SK-N-SH (cell line): ENCODE results near the gene ZNF662. TPM values are rescaled to one million over a fixed set of nuclear protein-coding genes. Genes with fewer than 3 reads are reported as not detected.
A peak's percentile ranks its signal among the peaks of the same experiment; 100 is the strongest.

Experiments used
- CTCF ChIA-PET: fragments of 300-600, 350-600 bp; formaldehyde crosslinking; extraction: SDS; loops from one replicate; lab custom pipeline; 2021; lab: Yijun Ruan, JAX
- POLR2A ChIA-PET: fragments of 350-600 bp; sonication (Branson Sonifier 250); formaldehyde crosslinking; extraction: SDS; loops from one replicate; lab custom pipeline; 2020; ENCODE audit warnings: antibody characterized with exemption, inconsistent platforms; lab: Yijun Ruan, JAX
- DNase-seq: peaks from one replicate; pipeline ENCODE4 v3.0.0; 2012
- H2AFZ ChIP-seq: fragments of 200-600 bp; sonication (generic); 2 replicates; pipeline ENCODE4 v1.8.1; 2016; ENCODE audit warnings: antibody characterized with exemption, mild to moderate bottlenecking, low read depth
- H3F3A ChIP-seq: fragments of 200-600 bp; sonication (generic); replicated peaks from 2 replicates; pipeline ENCODE3; 2016; ENCODE audit warnings: antibody characterized with exemption, mild to moderate bottlenecking; ENCODE audit not compliant: insufficient read depth
- H3K27ac ChIP-seq, 2 experiments: fragments of 200-500 bp in 1 of 2; fragments of 200-600 bp in 1 of 2; sonication (Bioruptor generic) in 1 of 2; sonication (generic), shearing (Covaris generic) in 1 of 2; 2 replicates each; pipeline versions ENCODE4 v1.5.1 to v1.6.1; 2014 to 2016; ENCODE audit warnings: low read depth in 2 of 2, inconsistent platforms in 1 of 2, low read length in 1 of 2, mild to moderate bottlenecking in 1 of 2, mixed read lengths in 1 of 2
- H3K27me3 ChIP-seq: fragments of 200-600 bp; sonication (generic), shearing (Covaris generic); 2 replicates; pipeline ENCODE4 v1.6.1; 2016; ENCODE audit warnings: mixed run types; ENCODE audit not compliant: insufficient read depth
- H3K36me3 ChIP-seq, 2 experiments: fragments of 200-500 bp in 1 of 2; fragments of 200-600 bp in 1 of 2; sonication (Bioruptor generic) in 1 of 2; sonication (generic) in 1 of 2; replicated peaks in 1 of 2; 2 replicates each; pipeline versions ENCODE3 to v1.5.1; 2014 to 2016; ENCODE audit warnings: low read length in 1 of 2, mild to moderate bottlenecking in 1 of 2; ENCODE audit not compliant: insufficient read depth in 2 of 2, control insufficient read depth in 1 of 2
- H3K4me1 ChIP-seq, 2 experiments: fragments of 200-500 bp in 1 of 2; fragments of 200-600 bp in 1 of 2; sonication (Bioruptor generic) in 1 of 2; sonication (generic), shearing (Covaris generic) in 1 of 2; 2 replicates each; pipeline versions ENCODE4 v1.5.1 to v1.6.1; 2014 to 2016; ENCODE audit warnings: low read depth in 1 of 2, low read length in 1 of 2, mixed run types in 1 of 2; ENCODE audit not compliant: insufficient read depth in 2 of 2, control insufficient read depth in 1 of 2
- H3K4me2 ChIP-seq: fragments of 200-600 bp; sonication (generic), shearing (Covaris generic); 2 replicates; pipeline ENCODE4 v1.6.1; 2017; ENCODE audit warnings: mixed run types
- H3K4me3 ChIP-seq, 2 experiments: fragments of 200-500 bp in 1 of 2; fragments of 200-600 bp in 1 of 2; sonication (Bioruptor generic) in 1 of 2; sonication (generic), shearing (Covaris generic) in 1 of 2; 2 replicates each; pipeline versions ENCODE4 v1.5.1 to v1.8.1; 2014 to 2016; ENCODE audit warnings: low read depth in 2 of 2, inconsistent platforms in 1 of 2, low read length in 1 of 2, mild to moderate bottlenecking in 1 of 2, mixed read lengths in 1 of 2, moderate library complexity in 1 of 2
- H3K79me2 ChIP-seq: fragments of 200-600 bp; sonication (generic); 2 replicates; pipeline ENCODE4 v1.8.1; 2017; ENCODE audit warnings: mild to moderate bottlenecking; ENCODE audit not compliant: insufficient read depth
- H3K9ac ChIP-seq: fragments of 200-600 bp; sonication (generic); 2 replicates; pipeline ENCODE4 v1.6.1; 2017; ENCODE audit warnings: mixed run types
- H3K9me2 ChIP-seq: fragments of 200-600 bp; sonication (generic); 2 replicates; pipeline ENCODE4 v1.6.1; 2017; ENCODE audit warnings: mixed run types
- H3K9me3 ChIP-seq: fragments of 200-600 bp; sonication (generic); 2 replicates; pipeline ENCODE4 v1.6.1; 2017; ENCODE audit warnings: mixed run types, mild to moderate bottlenecking, moderate library complexity
- H4K20me1 ChIP-seq: fragments of 200-600 bp; sonication (generic); 2 replicates; pipeline ENCODE4 v1.6.1; 2017; ENCODE audit warnings: mild to moderate bottlenecking, mixed run types; ENCODE audit not compliant: insufficient read depth
- ELF1 ChIP-seq: IDR thresholded peaks from 2 replicates; pipeline ENCODE4 v1.4.0; 2012
- EZH2phosphoT487 ChIP-seq: fragments of 200-600 bp; sonication (generic); IDR thresholded peaks from 2 replicates; pipeline ENCODE4 v1.6.1; 2017; ENCODE audit warnings: low read depth, mixed run types, mild to moderate bottlenecking, antibody characterized with exemption, moderate library complexity, borderline replicate concordance
- FOSL2 ChIP-seq: IDR thresholded peaks from 2 replicates; pipeline ENCODE4 v1.4.0; 2012; ENCODE audit warnings: low read depth, mild to moderate bottlenecking, moderate library complexity, borderline replicate concordance
- FOXJ3 ChIP-seq: sonication (generic); formaldehyde crosslinking; IDR thresholded peaks from 2 replicates; pipeline ENCODE4 v1.5.1; 2020; ENCODE audit warnings: mild to moderate bottlenecking, missing genetic modification reagents
- FOXM1 ChIP-seq: IDR thresholded peaks from 2 replicates; pipeline ENCODE4 v1.4.0; 2012; ENCODE audit warnings: low read depth, mild to moderate bottlenecking
- GABPA ChIP-seq: IDR thresholded peaks from 2 replicates; pipeline ENCODE4 v1.4.0; 2012; ENCODE audit warnings: low read depth, mild to moderate bottlenecking
- GATA2 ChIP-seq: sonication (generic); formaldehyde crosslinking; IDR thresholded peaks from 2 replicates; pipeline ENCODE4 v1.5.0; 2020; ENCODE audit warnings: mild to moderate bottlenecking, missing genetic modification reagents
- JUND ChIP-seq: IDR thresholded peaks from 2 replicates; pipeline ENCODE4 v1.4.0; 2012
- MEF2A ChIP-seq: IDR thresholded peaks from 2 replicates; pipeline ENCODE4 v1.4.0; 2012; ENCODE audit warnings: low read depth, borderline replicate concordance
- MXI1 ChIP-seq: IDR thresholded peaks from 2 replicates; pipeline ENCODE4 v1.6.1; 2012; ENCODE audit warnings: mild to moderate bottlenecking, low read depth, low read length, improper control_type of control experiment
- NRF1 ChIP-seq: IDR thresholded peaks from 2 replicates; pipeline ENCODE4 v1.6.1; 2012; ENCODE audit warnings: low read depth, mild to moderate bottlenecking, low read length
- POLR2AphosphoS5 ChIP-seq: IDR thresholded peaks from 2 replicates; pipeline ENCODE4 v1.6.1; 2012; ENCODE audit warnings: low read depth, low read length
- RAD21 ChIP-seq: IDR thresholded peaks from 2 replicates; pipeline ENCODE4 v1.6.1; 2012; ENCODE audit warnings: mild to moderate bottlenecking, low read length
- RCOR1 ChIP-seq: fragments of 150-350 bp; IDR thresholded peaks from 2 replicates; pipeline ENCODE4 v1.6.1; 2017; ENCODE audit warnings: antibody characterized with exemption, low read length
- RFX5 ChIP-seq: IDR thresholded peaks from 2 replicates; pipeline ENCODE4 v1.6.1; 2012; ENCODE audit warnings: mild to moderate bottlenecking, improper control_type of control experiment, low read length
- RXRA ChIP-seq: IDR thresholded peaks from 2 replicates; pipeline ENCODE4 v1.4.0; 2012; ENCODE audit warnings: low read depth, mild to moderate bottlenecking, borderline replicate concordance
- SMC3 ChIP-seq: IDR thresholded peaks from 2 replicates; pipeline ENCODE4 v1.6.1; 2012; ENCODE audit warnings: low read depth, low read length, improper control_type of control experiment
- TAF1 ChIP-seq: IDR thresholded peaks from 2 replicates; pipeline ENCODE4 v1.6.1; 2012; ENCODE audit warnings: low read depth, mild to moderate bottlenecking, low read length, moderate library complexity, borderline replicate concordance
- TCF12 ChIP-seq: IDR thresholded peaks from 2 replicates; pipeline ENCODE4 v1.4.0; 2012
- WGBS: methylation state at CpG from one replicate; pipeline ENCODE4 v1.1.6; 2017; ENCODE audit warnings: low lambda C conversion rate; 5-methylcytosine and 5-hydroxymethylcytosine counted together
- polyA plus RNA-seq, 3 experiments: library from polyadenylated mRNA; depleted of rRNA; stranded (reverse); fragments of >200 nt; gene quantifications; 2 replicates each; pipeline ENCODE4 v1.2.3, GENCODE V29; 2012
- TF ChIP-seq, protein P1 (sequence below): IDR thresholded peaks from 2 replicates; pipeline ENCODE4; 2012
- TF ChIP-seq, protein P2 (sequence below): IDR thresholded peaks from 2 replicates; pipeline ENCODE4 v1.4.0; 2012; ENCODE audit warnings: low read depth, borderline replicate concordance
- TF ChIP-seq, protein P3 (sequence below): IDR thresholded peaks from 2 replicates; pipeline ENCODE4 v1.6.1; 2012; ENCODE audit warnings: mild to moderate bottlenecking, low read depth, low read length, moderate library complexity
- TF ChIP-seq, protein P4 (sequence below): fragments of 150-350 bp; IDR thresholded peaks from 2 replicates; pipeline ENCODE4 v1.6.1; 2017; ENCODE audit warnings: antibody characterized with exemption, low read length, low read depth, borderline replicate concordance
- TF ChIP-seq, protein P5 (sequence below): fragments of 150-350 bp; IDR thresholded peaks from 2 replicates; pipeline ENCODE4 v1.6.1; 2016; ENCODE audit warnings: mild to moderate bottlenecking, low read depth, low read length

The ZNF662 gene
- polyA plus RNA-seq, 1 of the 3 experiments (the other 2 are of a cell fraction) = 0.30 TPM

DNA sequence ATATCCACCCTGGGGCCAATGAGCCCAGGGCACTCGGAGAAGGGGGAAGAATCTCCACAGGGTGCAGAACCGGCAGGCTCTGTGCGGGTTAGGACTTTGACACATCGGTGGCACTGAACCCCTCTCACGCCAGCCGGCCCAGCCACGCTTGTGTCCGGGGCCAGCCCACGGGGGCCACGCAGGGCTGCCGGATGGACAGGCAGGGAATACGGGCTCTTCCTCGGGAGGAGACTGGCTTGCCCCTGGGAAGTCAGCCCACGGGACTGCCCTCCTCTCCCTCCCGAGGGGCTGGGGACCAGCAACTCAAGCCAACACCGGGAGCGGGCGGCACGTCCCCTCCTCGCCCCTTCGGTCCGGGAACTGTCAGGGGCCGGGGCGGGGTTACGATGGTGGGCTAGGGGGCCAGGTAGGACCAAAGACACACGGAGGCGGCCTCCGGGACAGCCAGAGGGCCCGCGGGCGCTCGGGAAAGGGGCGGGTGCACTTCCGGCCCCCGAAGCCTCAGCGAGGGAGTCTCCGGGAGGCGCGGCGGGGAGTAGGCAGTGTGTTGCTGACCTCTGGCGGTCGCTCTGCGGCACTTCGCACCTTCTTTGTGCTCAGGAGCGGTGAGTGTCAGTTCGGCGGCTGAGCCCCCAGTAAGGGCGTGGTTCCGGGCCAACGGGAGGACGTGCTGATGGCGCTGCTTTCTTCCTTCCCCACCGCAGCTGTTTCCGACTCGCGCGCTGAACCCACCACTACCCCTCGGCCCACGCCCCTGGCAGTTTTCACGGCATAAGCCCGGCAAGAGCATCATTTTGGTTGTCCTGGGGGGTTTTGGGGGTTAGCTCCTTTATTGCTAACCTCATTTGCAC lies 25.1 kb upstream of the ZNF662 start:
- Histone ChIP-seq H3K36me3 (no peaks in the 10 kb centered on the region), H2AFZ (peak overlapping the region; percentile 90), H3F3A (peaks cover 5% of the 10 kb centered on the region), H3K4me2 (peak overlapping the region; percentile 76), H3K4me1 (peaks cover 0 to 10% of the 10 kb centered on the region in 2 experiments; a peak in 1 of 4 replicates), H3K9me2 (no peaks in the 10 kb centered on the region), H3K27me3 (no peaks in the 10 kb centered on the region), H3K9ac (peak overlapping the region; percentile 42; the same call in 1 of the 2 replicates), H3K79me2 (no peaks in the 10 kb centered on the region), H4K20me1 (no peaks in the 10 kb centered on the region), H3K9me3 (no peaks in the 10 kb centered on the region), H3K27ac (no peak overlapping the region), H3K4me3 (peak overlapping the region; percentile 55 to 57)
- WGBS = 3% methylated on average over 25 of the region's 61 CpGs
- ChIA-PET POLR2A (interaction anchor here (0.7 kb wide), 1 partner anchor 34 kb away, joined by 3 read pairs; no protein-coding TSS in a partner anchor), CTCF (interaction anchor here (0.6 to 2.9 kb wide), 23 partner anchors 8 to 378 kb away, joined by 3 to 38 read pairs (median 4); partner anchors contain the start of gene VIPR1)
- peak; percentile 93 for DNase-seq
- TF ChIP-seq JUND = no peak
- TF ChIP-seq SMC3 = peak; percentile 88
- TF ChIP-seq FOXJ3 (CRISPR knock-in tag) = no peak
- no peak for TF ChIP-seq NRF1
- TF ChIP-seq RFX5 = no peak
- TF ChIP-seq MEF2A = no peak
- peak; percentile 16; the same call in 1 of the 2 replicates for TF ChIP-seq MXI1
- TF ChIP-seq RXRA = no peak
- no peak for TF ChIP-seq GATA2 (CRISPR knock-in tag)
- TF ChIP-seq TAF1 = no peak
- TF ChIP-seq, protein P1, sequence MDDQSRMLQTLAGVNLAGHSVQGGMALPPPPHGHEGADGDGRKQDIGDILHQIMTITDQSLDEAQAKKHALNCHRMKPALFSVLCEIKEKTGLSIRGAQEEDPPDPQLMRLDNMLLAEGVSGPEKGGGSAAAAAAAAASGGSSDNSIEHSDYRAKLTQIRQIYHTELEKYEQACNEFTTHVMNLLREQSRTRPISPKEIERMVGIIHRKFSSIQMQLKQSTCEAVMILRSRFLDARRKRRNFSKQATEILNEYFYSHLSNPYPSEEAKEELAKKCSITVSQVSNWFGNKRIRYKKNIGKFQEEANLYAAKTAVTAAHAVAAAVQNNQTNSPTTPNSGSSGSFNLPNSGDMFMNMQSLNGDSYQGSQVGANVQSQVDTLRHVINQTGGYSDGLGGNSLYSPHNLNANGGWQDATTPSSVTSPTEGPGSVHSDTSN = no peak
- no peak for TF ChIP-seq RCOR1
- TF ChIP-seq FOXM1 = no peak
- TF ChIP-seq POLR2AphosphoS5 = 0 out of 2 replicates have a peak, but pooled peaks have one; percentile 29
- TF ChIP-seq ELF1 = peak; percentile 42; the same call in 1 of the 2 replicates
- no peak for TF ChIP-seq TCF12
- TF ChIP-seq RAD21 = peak; percentile 90
- TF ChIP-seq FOSL2 = no peak
- TF ChIP-seq, protein P2, sequence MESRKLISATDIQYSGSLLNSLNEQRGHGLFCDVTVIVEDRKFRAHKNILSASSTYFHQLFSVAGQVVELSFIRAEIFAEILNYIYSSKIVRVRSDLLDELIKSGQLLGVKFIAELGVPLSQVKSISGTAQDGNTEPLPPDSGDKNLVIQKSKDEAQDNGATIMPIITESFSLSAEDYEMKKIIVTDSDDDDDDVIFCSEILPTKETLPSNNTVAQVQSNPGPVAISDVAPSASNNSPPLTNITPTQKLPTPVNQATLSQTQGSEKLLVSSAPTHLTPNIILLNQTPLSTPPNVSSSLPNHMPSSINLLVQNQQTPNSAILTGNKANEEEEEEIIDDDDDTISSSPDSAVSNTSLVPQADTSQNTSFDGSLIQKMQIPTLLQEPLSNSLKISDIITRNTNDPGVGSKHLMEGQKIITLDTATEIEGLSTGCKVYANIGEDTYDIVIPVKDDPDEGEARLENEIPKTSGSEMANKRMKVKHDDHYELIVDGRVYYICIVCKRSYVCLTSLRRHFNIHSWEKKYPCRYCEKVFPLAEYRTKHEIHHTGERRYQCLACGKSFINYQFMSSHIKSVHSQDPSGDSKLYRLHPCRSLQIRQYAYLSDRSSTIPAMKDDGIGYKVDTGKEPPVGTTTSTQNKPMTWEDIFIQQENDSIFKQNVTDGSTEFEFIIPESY = no peak
- TF ChIP-seq, protein P3, sequence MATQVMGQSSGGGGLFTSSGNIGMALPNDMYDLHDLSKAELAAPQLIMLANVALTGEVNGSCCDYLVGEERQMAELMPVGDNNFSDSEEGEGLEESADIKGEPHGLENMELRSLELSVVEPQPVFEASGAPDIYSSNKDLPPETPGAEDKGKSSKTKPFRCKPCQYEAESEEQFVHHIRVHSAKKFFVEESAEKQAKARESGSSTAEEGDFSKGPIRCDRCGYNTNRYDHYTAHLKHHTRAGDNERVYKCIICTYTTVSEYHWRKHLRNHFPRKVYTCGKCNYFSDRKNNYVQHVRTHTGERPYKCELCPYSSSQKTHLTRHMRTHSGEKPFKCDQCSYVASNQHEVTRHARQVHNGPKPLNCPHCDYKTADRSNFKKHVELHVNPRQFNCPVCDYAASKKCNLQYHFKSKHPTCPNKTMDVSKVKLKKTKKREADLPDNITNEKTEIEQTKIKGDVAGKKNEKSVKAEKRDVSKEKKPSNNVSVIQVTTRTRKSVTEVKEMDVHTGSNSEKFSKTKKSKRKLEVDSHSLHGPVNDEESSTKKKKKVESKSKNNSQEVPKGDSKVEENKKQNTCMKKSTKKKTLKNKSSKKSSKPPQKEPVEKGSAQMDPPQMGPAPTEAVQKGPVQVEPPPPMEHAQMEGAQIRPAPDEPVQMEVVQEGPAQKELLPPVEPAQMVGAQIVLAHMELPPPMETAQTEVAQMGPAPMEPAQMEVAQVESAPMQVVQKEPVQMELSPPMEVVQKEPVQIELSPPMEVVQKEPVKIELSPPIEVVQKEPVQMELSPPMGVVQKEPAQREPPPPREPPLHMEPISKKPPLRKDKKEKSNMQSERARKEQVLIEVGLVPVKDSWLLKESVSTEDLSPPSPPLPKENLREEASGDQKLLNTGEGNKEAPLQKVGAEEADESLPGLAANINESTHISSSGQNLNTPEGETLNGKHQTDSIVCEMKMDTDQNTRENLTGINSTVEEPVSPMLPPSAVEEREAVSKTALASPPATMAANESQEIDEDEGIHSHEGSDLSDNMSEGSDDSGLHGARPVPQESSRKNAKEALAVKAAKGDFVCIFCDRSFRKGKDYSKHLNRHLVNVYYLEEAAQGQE = no peak
- TF ChIP-seq GABPA = peak; percentile 66
- TF ChIP-seq, protein P4, sequence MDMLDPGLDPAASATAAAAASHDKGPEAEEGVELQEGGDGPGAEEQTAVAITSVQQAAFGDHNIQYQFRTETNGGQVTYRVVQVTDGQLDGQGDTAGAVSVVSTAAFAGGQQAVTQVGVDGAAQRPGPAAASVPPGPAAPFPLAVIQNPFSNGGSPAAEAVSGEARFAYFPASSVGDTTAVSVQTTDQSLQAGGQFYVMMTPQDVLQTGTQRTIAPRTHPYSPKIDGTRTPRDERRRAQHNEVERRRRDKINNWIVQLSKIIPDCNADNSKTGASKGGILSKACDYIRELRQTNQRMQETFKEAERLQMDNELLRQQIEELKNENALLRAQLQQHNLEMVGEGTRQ = no peak
- no peak for TF ChIP-seq EZH2phosphoT487
- TF ChIP-seq, protein P5, sequence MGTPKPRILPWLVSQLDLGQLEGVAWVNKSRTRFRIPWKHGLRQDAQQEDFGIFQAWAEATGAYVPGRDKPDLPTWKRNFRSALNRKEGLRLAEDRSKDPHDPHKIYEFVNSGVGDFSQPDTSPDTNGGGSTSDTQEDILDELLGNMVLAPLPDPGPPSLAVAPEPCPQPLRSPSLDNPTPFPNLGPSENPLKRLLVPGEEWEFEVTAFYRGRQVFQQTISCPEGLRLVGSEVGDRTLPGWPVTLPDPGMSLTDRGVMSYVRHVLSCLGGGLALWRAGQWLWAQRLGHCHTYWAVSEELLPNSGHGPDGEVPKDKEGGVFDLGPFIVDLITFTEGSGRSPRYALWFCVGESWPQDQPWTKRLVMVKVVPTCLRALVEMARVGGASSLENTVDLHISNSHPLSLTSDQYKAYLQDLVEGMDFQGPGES = no peak
